ENCODE measurements around the gene PEX5L.
A peak's percentile ranks its signal among the peaks of the same experiment; 100 is the strongest.
"Not testable (repeated sequence)": the region's sequence is repeated elsewhere in the genome, so short reads cannot be mapped to it uniquely, and the experiment has no call there.

The PEX5L gene, protein sequence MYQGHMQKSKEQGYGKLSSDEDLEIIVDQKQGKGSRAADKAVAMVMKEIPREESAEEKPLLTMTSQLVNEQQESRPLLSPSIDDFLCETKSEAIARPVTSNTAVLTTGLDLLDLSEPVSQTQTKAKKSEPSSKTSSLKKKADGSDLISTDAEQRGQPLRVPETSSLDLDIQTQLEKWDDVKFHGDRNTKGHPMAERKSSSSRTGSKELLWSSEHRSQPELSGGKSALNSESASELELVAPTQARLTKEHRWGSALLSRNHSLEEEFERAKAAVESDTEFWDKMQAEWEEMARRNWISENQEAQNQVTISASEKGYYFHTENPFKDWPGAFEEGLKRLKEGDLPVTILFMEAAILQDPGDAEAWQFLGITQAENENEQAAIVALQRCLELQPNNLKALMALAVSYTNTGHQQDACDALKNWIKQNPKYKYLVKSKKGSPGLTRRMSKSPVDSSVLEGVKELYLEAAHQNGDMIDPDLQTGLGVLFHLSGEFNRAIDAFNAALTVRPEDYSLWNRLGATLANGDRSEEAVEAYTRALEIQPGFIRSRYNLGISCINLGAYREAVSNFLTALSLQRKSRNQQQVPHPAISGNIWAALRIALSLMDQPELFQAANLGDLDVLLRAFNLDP

DNA sequence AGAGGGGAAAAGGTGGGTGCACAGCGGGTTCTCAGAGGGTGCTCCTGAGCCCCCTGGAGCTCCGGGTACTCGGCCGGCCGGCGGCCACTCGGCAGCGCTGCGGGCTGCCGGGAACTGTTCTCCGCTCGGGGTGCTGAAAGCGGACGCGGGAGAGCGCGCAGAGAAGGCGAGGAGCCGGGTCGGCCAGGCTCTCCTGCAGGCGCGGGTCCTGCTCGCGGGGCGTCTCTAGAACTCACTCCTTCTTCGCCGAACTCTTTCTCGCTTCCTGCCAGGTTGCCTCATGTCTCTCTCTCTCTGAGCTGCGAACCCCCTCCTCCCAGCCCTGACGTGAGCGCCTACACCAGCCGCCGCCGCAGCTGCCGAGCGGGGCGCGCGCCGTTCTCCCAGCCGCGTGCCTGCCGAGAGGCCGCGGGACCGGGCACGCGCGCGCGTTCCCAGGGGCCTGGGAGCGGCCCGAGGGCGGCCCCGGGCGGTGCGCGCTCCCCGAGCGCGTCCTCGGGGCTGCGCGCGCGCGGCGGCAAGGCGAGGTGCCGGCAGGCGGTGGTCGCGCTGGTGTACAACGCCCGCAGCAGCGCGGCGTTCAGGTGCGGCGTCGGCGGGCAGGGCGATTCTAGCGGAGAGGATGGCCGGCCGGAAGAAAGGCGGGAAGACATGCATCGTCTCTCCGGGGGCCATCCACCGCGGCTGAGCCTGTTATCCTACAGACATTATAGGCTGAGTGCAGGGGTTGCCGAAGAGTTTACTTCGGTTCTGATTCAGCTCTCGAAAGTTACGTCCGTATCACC is at the start of gene PEX5L:
PEX5L (minus strand) TSS at position 267 of the 785 bp plus-strand sequence. CDS start 338 bp downstream, outside the sequence.
- DNase-seq (ENCODE audit: low spot score): no peak

DNA sequence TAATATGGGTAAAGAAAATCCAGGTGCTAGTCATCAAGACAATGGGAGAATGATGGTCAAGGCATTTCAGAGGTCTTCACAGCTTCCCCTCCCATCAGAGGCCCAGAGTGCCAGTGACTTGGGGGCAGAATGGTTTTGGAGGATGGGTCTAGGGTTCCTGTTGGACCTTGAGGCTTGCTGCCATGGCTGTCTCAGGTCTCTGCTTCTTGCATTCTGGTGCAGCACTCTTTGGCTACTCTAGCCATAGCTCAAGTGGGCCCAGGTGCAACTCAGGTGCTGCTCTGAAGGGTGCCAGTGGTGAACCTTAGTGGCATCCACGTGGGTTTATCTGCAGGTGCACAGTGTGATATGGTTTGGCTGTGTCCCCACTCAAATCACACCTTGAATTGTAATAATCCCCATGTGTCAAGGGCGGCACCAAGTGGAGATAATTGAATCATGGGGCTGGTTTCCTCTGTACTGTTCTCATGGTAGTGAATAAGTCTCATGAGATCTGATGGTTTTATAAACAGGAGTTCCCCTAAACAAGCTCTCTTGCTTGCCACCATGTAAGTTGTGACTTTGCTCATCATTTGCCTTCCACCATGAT is 48.5 kb upstream of the PEX5L start:
- DNase-seq (ENCODE audit: low spot score): no peak

DNA sequence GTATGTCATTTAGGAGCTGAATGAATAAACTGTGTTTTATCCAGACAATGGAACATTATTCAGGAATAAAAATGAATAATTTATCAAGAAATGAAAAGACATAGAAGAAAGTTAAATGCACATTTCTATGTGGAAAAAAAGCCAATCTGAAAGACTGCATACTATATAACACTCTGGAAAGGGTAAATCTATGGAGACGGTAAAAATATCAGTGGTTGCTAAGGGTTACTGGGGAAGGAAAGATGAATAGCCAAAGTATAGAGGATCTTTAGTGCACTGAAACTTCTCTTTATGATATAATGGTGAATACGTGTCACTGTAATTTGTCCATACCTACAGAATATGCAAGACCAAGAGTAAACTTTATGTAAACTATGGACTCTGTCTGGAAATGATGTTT is 46.0 kb upstream of the PEX5L start:
- DNase-seq (ENCODE audit: low spot score): no peak

DNA sequence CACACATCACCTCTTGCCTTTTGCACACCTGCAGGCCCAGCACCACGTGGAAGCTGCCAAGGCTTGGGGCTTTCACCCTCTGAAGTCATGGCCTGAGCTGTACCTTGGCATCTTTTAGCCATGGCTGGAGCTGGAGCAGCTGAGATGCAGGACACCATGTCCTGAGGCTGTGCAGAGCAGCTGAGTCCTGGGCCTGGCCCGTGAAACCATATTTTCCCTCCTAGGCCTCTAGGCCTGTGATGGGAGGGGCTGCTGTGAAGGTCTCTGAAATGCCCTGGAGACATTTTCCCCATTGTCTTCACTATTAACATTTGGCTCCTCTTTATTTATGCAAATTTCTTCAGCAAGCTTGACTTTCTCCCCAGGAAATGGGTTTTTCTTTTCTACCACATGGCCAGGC is 41.9 kb upstream of the PEX5L start:
- DNase-seq (ENCODE audit: low spot score): no peak

DNA sequence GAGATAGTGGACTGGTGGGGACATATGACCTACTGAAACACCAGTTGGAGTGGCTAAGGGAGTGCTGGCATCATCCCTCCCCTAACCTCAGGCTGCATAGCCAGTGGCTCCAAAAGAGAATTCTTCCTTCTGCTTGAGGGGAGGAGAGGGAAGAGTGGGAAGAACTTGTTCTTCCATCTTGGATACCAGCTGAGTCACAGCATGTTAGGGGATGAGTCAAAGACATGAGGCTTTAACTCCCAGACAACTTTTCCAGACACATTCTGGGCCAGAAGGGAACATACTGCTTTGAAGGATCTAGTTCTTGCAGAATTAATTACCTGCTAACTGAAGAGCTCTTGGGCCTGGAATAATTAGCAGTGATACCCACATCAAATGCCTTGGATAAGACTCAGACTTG is 36.8 kb upstream of the PEX5L start:
- peak; percentile 5 for DNase-seq (ENCODE audit: low spot score)

DNA sequence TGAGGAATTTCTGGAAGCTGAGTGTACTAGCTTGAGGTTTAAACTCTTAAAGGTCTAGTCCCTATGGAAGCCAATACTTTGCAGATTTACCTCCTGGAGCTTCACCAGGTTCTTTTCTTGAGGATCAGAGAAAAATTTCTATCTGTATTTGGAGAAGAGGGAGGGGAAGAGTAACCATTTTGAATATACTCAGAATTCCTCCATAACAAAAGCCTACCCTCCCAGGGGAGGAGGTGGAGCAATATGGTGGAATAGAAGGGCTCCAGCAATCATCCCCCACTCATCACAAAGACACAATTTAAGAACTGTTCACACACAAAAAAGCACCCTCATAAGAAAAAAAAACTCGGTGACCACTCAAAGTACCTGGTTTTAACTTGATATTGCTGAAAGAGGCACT is 36.0 kb upstream of the PEX5L start:
- no peak for DNase-seq (ENCODE audit: low spot score)

DNA sequence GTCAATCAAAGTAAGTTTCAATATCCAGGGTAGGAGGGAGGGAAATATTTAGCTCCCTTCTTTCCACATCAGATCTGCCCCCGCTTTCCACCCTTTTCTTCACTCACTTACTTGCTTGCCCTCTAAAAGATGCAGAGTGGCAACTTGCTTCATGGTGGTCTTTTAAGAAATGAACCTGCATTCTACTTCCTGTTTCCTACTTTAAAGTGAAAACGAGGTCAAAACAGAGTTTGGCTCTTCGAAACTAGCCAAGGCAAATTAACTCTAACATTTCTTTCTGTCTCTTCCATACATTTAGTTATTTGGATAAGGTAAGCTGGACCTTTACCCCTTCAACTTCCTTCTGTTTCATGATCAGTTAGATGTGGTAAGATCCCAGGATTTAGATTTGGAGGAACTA is 34.2 kb upstream of the PEX5L start:
- no peak for DNase-seq (ENCODE audit: low spot score)

DNA sequence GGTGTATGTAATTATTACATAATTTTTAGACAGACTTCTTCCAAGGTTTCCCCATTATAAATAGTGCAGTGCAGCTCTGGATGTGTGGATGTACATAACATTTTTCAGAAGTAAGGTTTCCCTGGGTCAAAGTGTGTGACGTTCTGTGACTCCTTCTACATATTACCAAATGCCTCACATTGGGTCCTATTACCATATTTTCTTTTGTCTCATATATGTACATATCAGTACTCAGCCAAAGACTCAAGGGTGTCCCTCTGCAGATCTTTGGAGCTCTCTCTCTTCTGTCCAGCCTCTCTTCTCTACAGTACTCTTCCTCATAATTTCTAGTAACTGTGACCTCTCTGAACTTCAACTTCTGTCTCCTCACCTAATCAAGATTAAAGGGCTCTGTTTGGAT is 31.3 kb upstream of the PEX5L start:
- DNase-seq (ENCODE audit: low spot score): no peak

DNA sequence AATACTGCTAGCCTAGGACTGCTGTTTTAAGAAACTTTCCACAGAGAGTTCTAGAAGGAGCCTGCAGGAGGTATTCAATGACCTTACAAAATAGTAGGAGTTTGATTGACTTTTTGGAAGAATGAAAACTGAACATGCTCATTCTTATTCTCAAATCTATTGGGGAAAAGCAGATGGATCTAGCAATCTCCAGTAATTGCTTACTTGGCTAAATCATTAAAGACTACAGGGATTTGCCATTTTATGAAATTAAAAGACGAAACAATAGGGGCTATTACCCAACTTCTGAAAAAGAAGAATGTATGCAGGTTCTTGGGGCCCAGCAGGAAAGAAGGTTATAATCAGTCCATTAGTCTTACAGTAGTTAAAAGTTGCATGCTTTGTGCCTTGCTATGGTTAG is 29.9 kb upstream of the PEX5L start:
- DNase-seq (ENCODE audit: low spot score): no peak

DNA sequence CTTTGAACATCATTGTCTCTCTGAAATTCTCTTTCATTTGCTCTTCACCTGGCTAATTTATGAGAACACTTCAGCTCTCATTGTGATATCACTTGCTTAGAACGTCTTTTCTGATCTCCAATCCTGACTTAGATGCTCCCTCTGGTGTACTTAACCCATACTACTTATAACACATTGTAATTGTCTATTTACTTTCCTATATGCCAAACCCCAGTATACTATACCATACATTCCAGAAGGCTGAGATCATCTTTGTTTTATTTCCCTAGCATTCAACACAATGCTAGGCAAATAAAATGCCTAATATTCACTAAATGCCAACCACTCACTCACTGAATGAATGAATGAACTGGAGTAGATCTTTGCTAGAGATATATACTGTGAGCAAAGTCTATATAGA is 27.0 kb upstream of the PEX5L start:
- DNase-seq (ENCODE audit: low spot score): no peak

DNA sequence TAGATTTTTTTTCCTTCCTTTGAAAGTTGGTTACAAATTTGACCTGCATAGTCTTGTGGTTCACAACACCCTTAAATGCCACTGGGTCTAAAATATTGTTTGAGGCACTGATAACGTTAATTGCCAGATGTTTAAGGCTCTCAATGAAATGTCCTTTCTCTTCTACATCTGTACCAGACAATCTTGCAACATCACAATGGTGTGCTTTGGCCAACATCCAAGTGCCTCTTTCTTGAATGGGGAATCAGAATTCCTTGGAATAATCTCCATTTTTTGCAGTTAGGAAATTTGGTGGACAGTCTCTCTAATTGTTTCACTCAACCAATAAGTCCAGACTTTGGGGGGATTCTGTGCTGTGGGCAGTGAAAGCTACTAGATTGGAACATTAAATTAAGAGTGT is 26.0 kb upstream of the PEX5L start:
- no peak for DNase-seq (ENCODE audit: low spot score)

DNA sequence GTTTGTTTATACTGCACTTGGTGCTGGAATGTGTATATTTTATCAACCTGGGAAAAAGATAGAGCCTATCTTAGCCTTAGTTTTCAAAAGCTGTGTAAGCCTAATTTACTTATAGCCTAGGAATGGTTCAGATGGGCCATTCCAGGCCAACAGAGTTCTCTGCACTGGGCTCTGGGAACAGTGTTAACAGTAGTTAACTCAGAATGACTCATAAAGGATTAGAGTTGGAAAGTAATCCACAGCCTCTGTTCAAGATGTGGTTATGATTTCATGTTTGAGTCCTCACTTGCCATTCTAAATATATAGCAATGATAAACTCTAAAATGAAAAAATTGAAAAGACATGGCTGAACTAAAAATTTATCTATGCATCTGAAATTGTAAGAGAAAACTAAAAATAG is 22.6 kb upstream of the PEX5L start:
- DNase-seq (ENCODE audit: low spot score): peak; percentile 58

DNA sequence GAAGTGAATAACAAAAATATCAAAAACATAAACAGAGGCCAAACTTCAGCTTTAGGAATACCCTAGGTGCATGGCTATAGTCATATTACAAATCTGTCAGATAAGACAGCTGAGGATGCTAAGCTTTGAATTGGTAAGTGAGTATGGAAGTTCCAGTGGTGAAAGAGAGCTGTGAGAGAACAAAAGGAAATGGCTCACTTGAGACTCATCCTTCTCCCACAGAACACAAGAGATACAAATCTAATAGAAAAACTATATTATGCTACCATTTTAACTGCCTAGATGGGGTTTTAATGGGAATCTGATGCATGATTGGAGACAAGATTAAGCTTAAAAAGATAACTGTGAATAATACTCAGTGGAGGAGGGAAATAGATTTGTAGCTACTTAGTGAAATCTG is 21.5 kb upstream of the PEX5L start:
- no peak for DNase-seq (ENCODE audit: low spot score)

DNA sequence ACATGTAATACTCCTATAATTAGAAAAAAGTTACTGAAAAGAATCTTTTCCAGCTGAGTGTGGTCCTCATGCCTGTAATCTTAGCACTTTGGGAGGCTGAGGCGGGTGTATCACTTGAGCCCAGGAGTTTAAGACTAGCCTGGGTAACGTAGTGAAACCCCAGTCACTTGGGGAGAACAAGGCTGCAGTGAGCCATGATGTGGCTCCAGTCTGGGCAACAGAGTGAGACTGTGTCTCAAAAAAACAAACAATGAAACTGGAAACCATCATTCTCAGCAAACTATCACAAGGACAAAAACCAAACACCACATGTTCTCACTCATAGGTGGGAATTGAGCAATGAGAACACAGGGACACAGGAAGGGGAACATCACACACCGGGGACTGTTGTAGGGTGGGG is 18.9 kb upstream of the PEX5L start:
- not testable (repeated sequence) for DNase-seq (ENCODE audit: low spot score)

DNA sequence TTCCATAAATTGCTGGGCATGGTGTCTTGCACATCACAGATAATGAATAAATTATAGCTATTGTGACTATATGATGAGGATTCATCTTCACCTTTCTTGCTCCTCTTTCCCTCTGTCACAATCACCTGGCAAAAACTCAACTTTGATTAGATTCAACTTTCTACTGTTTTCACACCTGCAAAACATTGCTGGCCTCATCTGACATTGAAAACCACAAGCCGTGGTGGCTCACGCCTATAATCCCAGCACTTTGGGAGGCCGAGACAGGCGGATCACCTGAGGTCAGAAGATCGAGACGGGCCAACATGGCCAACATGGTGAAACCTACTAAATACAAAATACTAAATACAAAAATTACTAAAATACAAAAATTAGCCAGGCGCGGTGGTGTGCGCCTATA is 12.7 kb upstream of the PEX5L start:
- DNase-seq (ENCODE audit: low spot score): no peak

DNA sequence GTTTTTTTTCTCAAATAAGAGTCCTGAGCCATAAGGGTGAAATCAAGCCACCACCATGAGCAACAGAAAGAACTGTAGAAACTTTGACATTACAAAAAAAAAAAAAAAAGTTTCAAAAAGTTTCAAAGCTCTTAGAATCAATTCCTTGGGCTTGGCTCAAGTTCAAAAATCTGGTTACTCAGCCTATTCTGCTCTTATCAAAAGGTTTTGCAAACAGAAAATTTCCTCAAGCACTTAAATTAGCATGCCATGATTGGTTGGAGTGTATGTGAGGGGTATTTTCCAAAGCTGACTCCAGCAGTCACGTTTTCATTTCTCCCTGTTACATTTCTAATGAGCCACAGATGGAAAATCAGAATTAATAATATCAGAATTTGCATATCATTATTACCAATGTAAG is 12.1 kb upstream of the PEX5L start:
- DNase-seq (ENCODE audit: low spot score): no peak

DNA sequence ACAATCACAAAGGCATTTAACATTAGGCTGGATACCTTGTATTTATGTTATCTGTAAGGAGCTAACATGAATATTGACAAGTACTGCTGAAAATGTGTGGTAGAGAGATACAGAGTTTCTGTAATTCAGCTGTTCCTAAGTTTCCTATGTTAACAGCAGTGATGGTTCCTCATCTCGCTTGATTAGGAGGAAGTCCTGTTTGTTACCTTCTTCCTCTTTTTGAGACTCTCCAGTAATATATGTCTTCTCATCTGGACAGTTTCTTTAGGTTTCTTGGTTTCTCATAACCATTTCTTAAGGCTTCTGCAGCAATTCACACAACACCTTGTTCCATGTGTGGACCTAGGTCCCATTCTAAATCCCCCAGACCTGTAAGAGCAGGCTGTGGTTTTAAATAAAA is 11.4 kb upstream of the PEX5L start:
- DNase-seq (ENCODE audit: low spot score): no peak

DNA sequence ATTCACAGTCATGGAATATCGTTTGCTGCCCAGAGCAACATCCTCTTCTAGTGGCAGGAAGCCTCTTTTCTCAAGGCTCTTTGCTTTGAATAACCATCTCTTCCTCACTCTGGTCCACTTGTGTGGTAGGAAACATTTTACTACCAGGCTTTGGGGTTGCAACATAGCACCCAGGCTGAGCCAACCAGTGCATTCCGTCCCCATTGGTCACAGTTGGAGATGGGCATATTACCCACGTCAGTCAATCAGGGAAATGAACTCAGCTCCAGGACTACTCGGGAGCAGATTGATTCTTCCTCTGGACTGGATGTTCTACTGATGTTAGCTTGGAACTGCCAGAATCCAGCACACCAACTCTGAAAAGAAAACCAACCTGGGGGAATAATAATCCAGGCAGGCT is 4.2 kb upstream of the PEX5L start:
- no peak for DNase-seq (ENCODE audit: low spot score)

DNA sequence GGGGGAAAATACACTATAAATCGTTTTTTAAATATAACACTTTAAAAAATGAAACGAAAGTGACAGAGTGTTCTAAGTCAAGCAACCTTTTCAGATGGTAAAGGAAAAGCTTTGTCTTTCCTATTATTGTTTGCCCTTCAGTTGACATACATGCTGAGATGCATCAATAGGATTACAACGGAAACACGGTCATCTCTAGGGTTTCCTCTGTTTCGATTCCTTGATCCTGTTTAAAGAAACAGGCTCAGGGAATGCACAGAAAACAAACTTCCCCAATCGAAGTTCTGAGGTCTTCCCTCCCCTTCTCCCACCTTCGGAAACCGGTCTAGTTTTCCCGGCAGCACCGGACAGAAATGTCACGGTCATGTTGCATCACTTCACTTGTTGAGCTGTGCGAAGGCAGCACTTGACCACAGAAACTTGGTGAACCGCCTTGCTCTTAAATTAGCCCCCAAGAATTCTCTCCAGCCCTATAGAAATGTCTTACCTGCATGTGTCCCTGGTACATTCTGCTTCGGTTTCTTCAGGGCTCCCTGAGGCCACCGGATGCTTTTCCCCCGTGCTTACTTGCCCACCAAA is 556 bp downstream of the PEX5L start:
- DNase-seq (ENCODE audit: low spot score): no peak

DNA sequence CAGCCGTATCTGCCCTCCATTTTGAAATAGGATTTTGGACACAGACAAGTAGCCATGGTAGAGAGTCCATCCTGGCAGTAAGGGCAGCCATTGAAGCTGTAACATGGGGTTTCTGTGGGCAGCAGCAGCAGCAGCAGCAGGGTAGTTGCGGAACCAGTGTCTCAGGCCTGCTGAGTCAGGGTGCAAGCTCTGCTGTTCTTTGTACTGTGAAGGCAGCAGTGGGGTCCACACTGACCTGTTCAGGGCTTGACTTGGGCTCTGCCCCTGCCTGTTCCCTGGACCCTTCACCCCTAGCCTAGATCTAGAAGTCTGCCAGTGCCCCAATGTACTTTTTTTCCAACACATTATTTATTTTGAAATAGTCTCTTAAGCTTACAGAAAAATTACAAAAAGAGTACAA is 9.7 kb downstream of the PEX5L start:
- DNase-seq (ENCODE audit: low spot score): no peak

DNA sequence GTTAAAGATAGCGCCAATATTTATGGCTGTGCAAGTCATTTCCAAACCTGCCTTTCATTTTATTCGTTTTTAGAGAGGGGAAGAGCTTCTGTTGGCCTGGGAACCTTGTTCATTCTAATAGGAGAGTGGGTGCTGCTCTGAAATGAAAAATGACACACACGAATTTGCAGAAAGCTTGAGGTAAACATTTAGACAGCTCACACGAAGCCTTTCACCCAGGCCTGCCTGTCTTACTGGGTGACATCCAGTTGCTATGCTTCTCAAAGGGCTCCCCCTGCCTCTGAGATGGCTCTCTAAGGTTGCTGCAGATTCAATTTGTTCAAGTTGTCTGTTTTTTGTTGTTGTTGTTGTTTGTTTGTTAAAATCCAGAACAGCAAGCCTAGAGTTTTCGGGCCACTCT is 18.2 kb downstream of the PEX5L start:
- no peak for DNase-seq (ENCODE audit: low spot score)

DNA sequence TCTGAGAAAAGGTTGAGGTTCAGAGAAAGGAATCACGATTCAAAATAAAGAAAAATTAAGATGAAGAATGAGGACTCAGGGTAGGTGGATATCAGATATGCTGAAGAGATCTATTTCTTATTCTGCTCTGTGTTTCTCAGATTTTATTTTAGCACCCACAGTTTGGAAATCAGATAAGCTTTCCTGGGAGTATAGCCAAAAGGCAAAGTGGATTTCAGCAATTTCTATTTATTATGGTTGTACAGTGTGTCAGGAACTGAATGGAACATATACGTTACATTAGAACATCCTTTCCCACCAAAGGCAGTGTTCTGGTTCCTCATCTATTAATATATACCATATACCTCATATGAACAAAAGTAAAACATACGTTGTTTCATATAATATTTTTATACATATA is 18.9 kb downstream of the PEX5L start:
- no peak for DNase-seq (ENCODE audit: low spot score)
